K562 (cell line): Measurements from ENCODE around the gene LAMC1. TPM values are rescaled to one million over a fixed set of nuclear protein-coding genes. Genes with fewer than 3 reads are reported as not detected.

Experiments
- ATAC-seq: fragments of 200-7000 bp; cut with Tn5 transposase; 3 replicates; pipeline ENCODE4 v1.9.1; 2020; ENCODE audit warnings: moderate library complexity
- BruUV-seq: library from RNA; stranded (reverse); fragments of 400-500 nt; replicated peaks from 2 replicates; lab custom pipeline; 2021; lab: Mats Ljungman, UMichigan
- CTCF ChIA-PET: fragments of 300-600 bp; formaldehyde crosslinking; extraction: SDS; loops from one replicate; lab custom pipeline; 2021; ENCODE audit warnings: low intra/inter-chr PET ratio; lab: Yijun Ruan, JAX
- POLR2A ChIA-PET: fragments of 300-600, 350-650 bp; sonication (Branson Sonifier 250); formaldehyde crosslinking; extraction: SDS; loops from one replicate; lab custom pipeline; 2021; ENCODE audit warnings: antibody characterized with exemption, inconsistent platforms; lab: Yijun Ruan, JAX
- DNase-seq, 4 experiments: peaks; one replicate each; pipeline versions ENCODE4 v3.0.0 to v3.0.0-alpha.2; 2011 to 2018; ENCODE audit warnings: low spot score in 3 of 4, mixed read lengths in 3 of 4; ENCODE audit errors: extremely low read depth in 1 of 4
- FAIRE-seq: peaks from 2 replicates; lab custom pipeline; 2011; peaks lifted over from hg19 to GRCh38; lab: Jason Lieb, UNC
- H2AFZ ChIP-seq: 2 replicates; pipeline ENCODE4 v1.6.0; 2011; ENCODE audit warnings: low read depth, low read length, control low read depth, inconsistent platforms
- H3K27ac ChIP-seq: fragments of 200-600 bp; 3 replicates; pipeline ENCODE4 v1.8.0; 2011; ENCODE audit warnings: low read depth, mild to moderate bottlenecking, control low read depth, inconsistent platforms, low read length, moderate library complexity, mixed read lengths; ENCODE audit errors: extremely low read depth
- H3K27me3 ChIP-seq, 2 experiments: fragments of 300-600 bp in 1 of 2; 2 replicates in 1 of 2; 3 replicates in 1 of 2; pipeline versions ENCODE4 v1.6.0 to v1.8.0; 2011; ENCODE audit warnings: inconsistent platforms in 2 of 2, low read length in 2 of 2, mild to moderate bottlenecking in 1 of 2, mixed read lengths in 1 of 2, moderate library complexity in 1 of 2; ENCODE audit not compliant: control insufficient read depth in 2 of 2, insufficient read depth in 2 of 2
- H3K36me3 ChIP-seq: fragments of 300-600 bp; 3 replicates; pipeline ENCODE4 v1.8.0; 2011; ENCODE audit warnings: mild to moderate bottlenecking, low read length, inconsistent platforms; ENCODE audit not compliant: control insufficient read depth, insufficient read depth
- H3K4me1 ChIP-seq, 2 experiments: fragments of 200-600 bp in 1 of 2; replicated peaks in 1 of 2; 2 replicates in 1 of 2; 3 replicates in 1 of 2; pipeline versions ENCODE4 v1.5.1 to v1.8.0; 2011; ENCODE audit warnings: inconsistent platforms in 2 of 2, low read length in 2 of 2, mild to moderate bottlenecking in 1 of 2, mixed read lengths in 1 of 2, moderate library complexity in 1 of 2; ENCODE audit not compliant: control insufficient read depth in 2 of 2, insufficient read depth in 2 of 2
- H3K4me2 ChIP-seq: 2 replicates; pipeline ENCODE4 v1.6.1; 2011; ENCODE audit warnings: low read length, control low read depth, inconsistent platforms, mixed read lengths; ENCODE audit not compliant: insufficient read depth
- H3K4me3 ChIP-seq: fragments of 200-600 bp; sonication (generic), shearing (Covaris generic); 2 replicates; pipeline ENCODE4 v1.5.1; 2016; ENCODE audit warnings: control low read depth, inconsistent platforms
- H3K79me2 ChIP-seq: fragments of 200-600 bp; 3 replicates; pipeline ENCODE4 v1.8.0; 2011; ENCODE audit warnings: low read length, inconsistent platforms; ENCODE audit not compliant: control insufficient read depth, insufficient read depth
- H3K9ac ChIP-seq, 2 experiments: 2 replicates each; pipeline versions ENCODE4 v1.6.0 to v1.6.1; 2011; ENCODE audit warnings: low read depth in 2 of 2, low read length in 2 of 2, control low read depth in 1 of 2, inconsistent platforms in 1 of 2, mild to moderate bottlenecking in 1 of 2, mixed read lengths in 1 of 2; ENCODE audit not compliant: insufficient read depth in 1 of 2
- H3K9me1 ChIP-seq: one replicate; pipeline ENCODE4 v1.6.0; 2011; ENCODE audit warnings: inconsistent platforms, mild to moderate bottlenecking, low read length, moderate library complexity; ENCODE audit not compliant: control insufficient read depth, insufficient read depth
- H3K9me3 ChIP-seq: replicated peaks from 2 replicates; pipeline ENCODE4 v1.5.1; 2011; ENCODE audit warnings: low read depth, low read length, inconsistent platforms; ENCODE audit not compliant: control insufficient read depth, insufficient read depth
- H4K20me1 ChIP-seq: replicated peaks from 2 replicates; pipeline ENCODE4 v1.6.1; 2011; ENCODE audit warnings: low read length, inconsistent platforms, mixed read lengths; ENCODE audit not compliant: control insufficient read depth, insufficient read depth
- ATF1 ChIP-seq, 2 experiments: fragments of 450-650 bp in 1 of 2; IDR thresholded peaks; 2 replicates each; pipeline ENCODE4 v1.6.1; 2016; ENCODE audit warnings: missing compliant biosample characterization in 1 of 2, missing genetic modification characterization in 1 of 2
- MEF2D ChIP-seq: conservative IDR thresholded peaks from 2 replicates; pipeline ENCODE4 v1.6.1; 2016; ENCODE audit warnings: low read depth, missing genetic modification characterization, missing compliant biosample characterization
- MTF1 ChIP-seq: fragments of 250-450 bp; sonication (Bioruptor Pico); IDR thresholded peaks from 2 replicates; pipeline ENCODE4 v1.9.0; 2021; ENCODE audit warnings: moderate library complexity, mild to moderate bottlenecking, inconsistent platforms, borderline replicate concordance
- RFX1 ChIP-seq: fragments of 450-650 bp; IDR thresholded peaks from 2 replicates; pipeline ENCODE4 v1.6.1; 2016; ENCODE audit warnings: mild to moderate bottlenecking, moderate library complexity
- SMARCA5 ChIP-seq: fragments of 450-650 bp; IDR thresholded peaks from 2 replicates; pipeline ENCODE4 v1.6.1; 2016
- WHSC1 ChIP-seq: IDR thresholded peaks from one replicate; pipeline ENCODE4 v1.6.1; 2012; ENCODE audit warnings: low read length, control low read depth, inconsistent platforms
- WGBS: fragments of 100-300 bp; shearing (Covaris generic); methylation state at CpG from one replicate; pipeline ENCODE4 v1.1.6; 2016; ENCODE audit warnings: low coverage, mixed read lengths; ENCODE audit not compliant: insufficient coverage; ENCODE audit errors: missing lambda C conversion rate; 5-methylcytosine and 5-hydroxymethylcytosine counted together
- in situ Hi-C: fragments of 300-500 bp; cut with MboI; formaldehyde crosslinking; loops from 4 replicates; pipeline ENCODE4 v1.15.0; 2018; ENCODE audit warnings: inconsistent platforms, mixed read lengths
- intact Hi-C: fragments of 100-400 bp; cut with micrococcal nuclease; formaldehyde crosslinking; loops from 2 replicates; pipeline ENCODE4 v1.14.2; 2022
- polyA plus RNA-seq, 8 experiments: library from polyadenylated mRNA; depleted of rRNA in 4 of 8; stranded (reverse) in 5 of 8; unstranded in 3 of 8; fragments of >200 nt; fragmentation: Nextera tagmentation in 2 of 8; fragmentation: Illumina TruSeq in 1 of 8; extraction: Ambion mirVana in 2 of 8; extraction: Trizol in 1 of 8; gene quantifications; 2 replicates each; pipeline versions ENCODE4 v1.2.1 to v1.2.3, GENCODE V29; 2011 to 2014; ENCODE audit warnings: inconsistent platforms in 1 of 8, missing spikeins in 1 of 8
- total RNA-seq, 7 experiments: library from RNA; depleted of rRNA in 6 of 7; stranded (reverse); fragments of >200 nt in 6 of 7; fragmentation: Illumina TruSeq in 2 of 7; extraction: Trizol in 2 of 7; gene quantifications; 2 replicates each; pipeline versions ENCODE4 v1.2.1 to v1.2.3, GENCODE V29; 2011 to 2021; ENCODE audit warnings: low replicate concordance in 1 of 7
- TF ChIP-seq, protein P1 (sequence below): fragments of 250-450 bp; sonication (Bioruptor Pico); IDR thresholded peaks from 2 replicates; pipeline ENCODE4 v1.5.0; 2020; ENCODE audit warnings: mild to moderate bottlenecking

Gene LAMC1
- total and polyA plus RNA-seq, 9 of the 15 experiments (the other 6 are each of a cell fraction or from before 2014, with no cell fraction given) = 0.07 to 0.71 (median 0.13) TPM; not detected in 2

DNA sequence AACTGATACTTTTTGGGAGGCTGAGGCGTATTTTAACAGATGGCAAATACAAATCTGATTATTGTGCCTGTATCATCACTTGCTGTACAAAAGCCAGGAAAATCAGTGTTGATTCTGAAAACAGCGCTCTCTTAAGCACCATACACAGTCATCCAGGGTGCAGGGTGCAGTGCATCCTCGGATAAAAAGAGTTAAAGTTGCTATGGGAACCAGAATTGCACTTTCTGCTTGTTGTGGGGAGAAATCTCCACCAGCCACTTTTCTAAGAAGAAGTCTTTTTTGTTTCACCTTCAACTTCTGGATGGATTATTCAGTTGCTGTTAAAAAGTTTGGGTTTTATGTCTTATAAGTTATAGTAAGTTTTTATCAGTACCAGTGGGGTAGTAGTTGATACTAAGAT is 3.8 kb downstream of the LAMC1 start:
- H2AFZ ChIP-seq = no peak overlapping the region
- H3K4me2 ChIP-seq = no peak overlapping the region
- H3K36me3 ChIP-seq = no peaks in the 10 kb centered on the region
- TF ChIP-seq MTF1 (CRISPR knock-in tag) (no peak), RFX1 (peak; percentile 37; the same call in 1 of the 2 replicates)
- ATAC-seq (no peak), DNase-seq (no peak), FAIRE-seq (no peak)
- WGBS = 1% methylated on average over 3 of the region's 3 CpGs
- H3K4me3 ChIP-seq = no peak overlapping the region
- H4K20me1 ChIP-seq = no peaks in the 10 kb centered on the region
- H3K9me3 ChIP-seq = no peaks in the 10 kb centered on the region
- H3K4me1 ChIP-seq = peaks cover 6 to 17% of the 10 kb centered on the region in 2 experiments; a peak in 4 of 5 replicates
- H3K9me1 ChIP-seq = no peaks in the 10 kb centered on the region
- ChIA-PET CTCF (no interaction called here), POLR2A (interaction anchor here (0.6 to 0.8 kb wide), 2 partner anchors 12 to 182 kb away, joined by 3 to 6 read pairs; no protein-coding TSS in a partner anchor)
- no peak overlapping the region for H3K9ac ChIP-seq
- intact Hi-C loops (no loop called here), in situ Hi-C loops (no loop called here)
- peaks cover 26 to 33% of the 10 kb centered on the region in 2 experiments for H3K27me3 ChIP-seq
- H3K79me2 ChIP-seq = no peaks in the 10 kb centered on the region
- no peak overlapping the region for H3K27ac ChIP-seq
- BruUV-seq = no TSS peak

DNA sequence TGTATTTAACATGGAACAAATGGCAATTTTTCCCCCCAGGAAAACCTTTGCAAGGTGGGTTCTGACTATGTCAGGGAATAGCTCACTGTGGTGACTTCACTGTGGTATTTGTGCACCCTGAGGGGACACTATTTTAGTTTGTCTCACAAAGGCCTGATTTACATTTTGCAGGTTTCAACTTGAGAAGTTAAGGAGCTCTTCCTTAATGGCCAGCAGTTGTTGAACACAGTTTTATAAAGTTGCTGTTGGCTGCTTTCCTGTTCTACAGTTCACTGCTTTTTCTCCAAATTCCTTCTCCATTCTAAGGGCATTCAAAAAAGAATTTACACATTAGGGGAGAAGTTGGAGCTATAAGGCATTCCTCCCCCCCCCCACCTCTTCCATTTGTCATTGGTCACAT is 4.6 kb downstream of the LAMC1 start:
- H3K4me3 ChIP-seq = no peak overlapping the region

More for the DNA sequence above, 4.6 kb downstream of the LAMC1 start:
- ChIA-PET POLR2A (interaction anchor here (0.8 to 1.5 kb wide), 2 partner anchors 11 to 181 kb away, joined by 3 to 4 read pairs; no protein-coding TSS in a partner anchor), CTCF (no interaction called here)
- Histone ChIP-seq H3K9ac (no peak overlapping the region), H3K9me3 (no peaks in the 10 kb centered on the region), H4K20me1 (no peaks in the 10 kb centered on the region), H3K4me2 (no peak overlapping the region), H3K4me1 (peaks cover 0 to 12% of the 10 kb centered on the region in 2 experiments; a peak in 2 of 5 replicates), H3K9me1 (no peaks in the 10 kb centered on the region), H3K27ac (no peak overlapping the region), H2AFZ (no peak overlapping the region), H3K27me3 (peaks cover 18 to 26% of the 10 kb centered on the region in 2 experiments), H3K36me3 (no peaks in the 10 kb centered on the region), H3K79me2 (no peaks in the 10 kb centered on the region)
- in situ Hi-C loops = no loop called here
- BruUV-seq = no TSS peak
- no peak for FAIRE-seq
- no peak for ATAC-seq
- intact Hi-C loops = no loop called here
- TF ChIP-seq ATF1 (CRISPR knock-in tag; IDR thresholded peaks at IDR 0.05) = no peak
- no peak for TF ChIP-seq ATF1 (tag; IDR thresholded peaks at IDR 0.05)
- TF ChIP-seq WHSC1 = no peak
- TF ChIP-seq, protein P1, sequence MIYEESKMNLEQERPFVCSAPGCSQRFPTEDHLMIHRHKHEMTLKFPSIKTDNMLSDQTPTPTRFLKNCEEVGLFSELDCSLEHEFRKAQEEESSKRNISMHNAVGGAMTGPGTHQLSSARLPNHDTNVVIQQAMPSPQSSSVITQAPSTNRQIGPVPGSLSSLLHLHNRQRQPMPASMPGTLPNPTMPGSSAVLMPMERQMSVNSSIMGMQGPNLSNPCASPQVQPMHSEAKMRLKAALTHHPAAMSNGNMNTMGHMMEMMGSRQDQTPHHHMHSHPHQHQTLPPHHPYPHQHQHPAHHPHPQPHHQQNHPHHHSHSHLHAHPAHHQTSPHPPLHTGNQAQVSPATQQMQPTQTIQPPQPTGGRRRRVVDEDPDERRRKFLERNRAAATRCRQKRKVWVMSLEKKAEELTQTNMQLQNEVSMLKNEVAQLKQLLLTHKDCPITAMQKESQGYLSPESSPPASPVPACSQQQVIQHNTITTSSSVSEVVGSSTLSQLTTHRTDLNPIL (CRISPR knock-in tag) = no peak
- no peak for TF ChIP-seq MEF2D
- TF ChIP-seq SMARCA5 = no peak
- DNase-seq = no peak
